Measurements from ENCODE around the gene ZNF48.

DNA sequence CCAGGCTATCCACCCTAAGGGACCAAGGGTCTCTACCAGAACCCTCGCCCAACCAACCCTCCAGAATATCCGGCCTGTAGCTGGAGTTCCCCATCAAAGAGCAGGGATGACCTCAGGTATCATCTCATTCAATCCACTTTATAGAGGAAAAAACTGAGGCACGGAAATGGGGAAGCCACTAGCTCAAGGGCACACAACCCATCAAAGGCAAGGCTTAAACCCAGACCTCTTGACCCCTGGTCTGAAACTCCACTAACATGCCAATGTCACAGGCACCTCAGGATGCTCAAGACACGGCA is 26.5 kb upstream of the ZNF48 start:
- TF ChIP-seq, protein P1, sequence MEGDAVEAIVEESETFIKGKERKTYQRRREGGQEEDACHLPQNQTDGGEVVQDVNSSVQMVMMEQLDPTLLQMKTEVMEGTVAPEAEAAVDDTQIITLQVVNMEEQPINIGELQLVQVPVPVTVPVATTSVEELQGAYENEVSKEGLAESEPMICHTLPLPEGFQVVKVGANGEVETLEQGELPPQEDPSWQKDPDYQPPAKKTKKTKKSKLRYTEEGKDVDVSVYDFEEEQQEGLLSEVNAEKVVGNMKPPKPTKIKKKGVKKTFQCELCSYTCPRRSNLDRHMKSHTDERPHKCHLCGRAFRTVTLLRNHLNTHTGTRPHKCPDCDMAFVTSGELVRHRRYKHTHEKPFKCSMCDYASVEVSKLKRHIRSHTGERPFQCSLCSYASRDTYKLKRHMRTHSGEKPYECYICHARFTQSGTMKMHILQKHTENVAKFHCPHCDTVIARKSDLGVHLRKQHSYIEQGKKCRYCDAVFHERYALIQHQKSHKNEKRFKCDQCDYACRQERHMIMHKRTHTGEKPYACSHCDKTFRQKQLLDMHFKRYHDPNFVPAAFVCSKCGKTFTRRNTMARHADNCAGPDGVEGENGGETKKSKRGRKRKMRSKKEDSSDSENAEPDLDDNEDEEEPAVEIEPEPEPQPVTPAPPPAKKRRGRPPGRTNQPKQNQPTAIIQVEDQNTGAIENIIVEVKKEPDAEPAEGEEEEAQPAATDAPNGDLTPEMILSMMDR (IDR thresholded peaks at IDR 0.05; ENCODE audit: low read depth, low read length), result no peak
- TF ChIP-seq EZH2phosphoT487 (IDR thresholded peaks at IDR 0.05; ENCODE audit: low read depth), result no peak
